GM18858 (cell line): ENCODE results near the gene COPS3.

ENCODE experiments used
- ATAC-seq: cut with Tn5 transposase; IDR thresholded peaks from one replicate; pipeline ENCODE4 v1.9.1; 2021; ENCODE audit not compliant: unreplicated experiment

COPS3 gene

GRCh38 chr17:17221329-17221728 lies 59.7 kb downstream of the COPS3 start:
- no peak for ATAC-seq

GRCh38 chr17:17220529-17220928 lies 60.5 kb downstream of the COPS3 start:
- no peak for ATAC-seq

GRCh38 chr17:17217995-17218394 lies 63.1 kb downstream of the COPS3 start:
- ATAC-seq: no peak

- ATAC-seq: no peak
Measured at GRCh38 chr17:17216776-17217175, 64.3 kb downstream of the COPS3 start.

- ATAC-seq: no peak
Measured at GRCh38 chr17:17216236-17216635, 64.8 kb downstream of the COPS3 start.

- no peak for ATAC-seq
Measured at GRCh38 chr17:17215575-17215974, 65.5 kb downstream of the COPS3 start.

GRCh38 chr17:17214646-17215436 lies 66.2 kb downstream of the COPS3 start:
- ATAC-seq: no peak

- ATAC-seq: no peak
Measured at GRCh38 chr17:17213775-17214174, 67.3 kb downstream of the COPS3 start.

GRCh38 chr17:17207998-17208397 lies 73.0 kb downstream of the COPS3 start:
- no peak for ATAC-seq

- no peak for ATAC-seq
Measured at GRCh38 chr17:17206913-17207335, 74.1 kb downstream of the COPS3 start.

- peak; percentile 31 for ATAC-seq
Measured at GRCh38 chr17:17206124-17206912, 74.7 kb downstream of the COPS3 start, which contains the start of gene PLD6. TSS of gene PLD6 (minus strand) at chr17:17206333. CDS start at chr17:17206286, 47 bp downstream.

GRCh38 chr17:17205368-17206123 lies 75.5 kb downstream of the COPS3 start:
- ATAC-seq: peak; percentile 36

- no peak for ATAC-seq
Measured at GRCh38 chr17:17204635-17205231, 76.3 kb downstream of the COPS3 start.

- ATAC-seq: no peak
Measured at GRCh38 chr17:17204041-17204591, 76.9 kb downstream of the COPS3 start.

GRCh38 chr17:17203173-17203730 lies 77.8 kb downstream of the COPS3 start:
- no peak for ATAC-seq

- no peak for ATAC-seq
Measured at GRCh38 chr17:17201907-17202306, 79.1 kb downstream of the COPS3 start.

GRCh38 chr17:17201271-17201670 lies 79.8 kb downstream of the COPS3 start:
- ATAC-seq: no peak

GRCh38 chr17:17200831-17201230 lies 80.2 kb downstream of the COPS3 start:
- ATAC-seq: no peak

- ATAC-seq: no peak
Measured at GRCh38 chr17:17200311-17200710, 80.7 kb downstream of the COPS3 start.

GRCh38 chr17:17198281-17198680 lies 82.8 kb downstream of the COPS3 start:
- no peak for ATAC-seq
